ENCODE data around the gene OPN4. TPM values are rescaled to one million over a fixed set of nuclear protein-coding genes. Genes with fewer than 3 reads are reported as not detected.

OPN4 gene
- polyA plus RNA-seq, 12 donors = 0.81 to 2.4 (median 1.2) TPM; not detected in 2

DNA sequence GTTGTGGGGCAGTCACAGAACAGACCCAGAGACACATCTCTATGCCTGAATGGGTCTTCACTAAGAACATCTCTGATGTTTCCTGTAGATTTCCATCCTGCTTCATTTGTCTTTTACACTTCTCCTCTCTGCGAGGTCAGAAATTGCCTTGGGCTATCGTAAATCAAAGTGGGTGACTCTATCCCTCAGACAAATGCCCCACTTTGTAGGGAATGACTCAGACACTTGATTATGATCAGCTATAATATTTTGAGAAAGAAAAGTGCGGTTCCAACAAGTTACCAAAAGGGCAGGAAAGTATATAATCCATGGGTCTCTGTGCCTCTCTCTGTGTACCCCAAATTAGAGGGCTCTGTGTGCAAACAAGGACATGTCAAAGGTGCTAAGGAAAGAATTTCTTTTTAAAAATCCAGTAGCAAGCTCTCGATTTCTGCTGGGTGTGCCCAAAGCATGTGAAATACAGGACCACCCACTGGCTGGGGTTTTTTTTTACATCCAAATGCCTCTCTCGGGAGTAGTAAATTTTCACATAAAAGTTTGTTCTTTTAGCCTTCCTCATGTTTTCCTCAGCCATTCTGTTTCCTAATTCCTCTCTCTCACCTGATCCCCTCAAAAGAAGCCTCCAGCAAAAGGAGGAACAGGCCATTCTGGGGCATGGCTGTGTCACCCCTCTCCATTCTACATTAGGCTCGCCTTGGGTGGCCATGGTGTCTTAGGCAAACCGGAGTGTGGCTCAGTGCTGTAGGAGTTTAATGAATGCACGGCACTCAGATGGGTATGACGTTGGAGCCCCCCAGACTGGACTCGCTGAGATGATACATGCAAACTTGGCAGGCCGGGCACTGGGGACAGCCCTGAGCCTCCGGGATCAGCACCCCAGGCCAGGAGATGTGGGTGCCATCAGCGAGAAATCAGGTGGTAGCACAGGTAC lies 6.3 kb upstream of the OPN4 start:
- DNase-seq = no peak

DNA sequence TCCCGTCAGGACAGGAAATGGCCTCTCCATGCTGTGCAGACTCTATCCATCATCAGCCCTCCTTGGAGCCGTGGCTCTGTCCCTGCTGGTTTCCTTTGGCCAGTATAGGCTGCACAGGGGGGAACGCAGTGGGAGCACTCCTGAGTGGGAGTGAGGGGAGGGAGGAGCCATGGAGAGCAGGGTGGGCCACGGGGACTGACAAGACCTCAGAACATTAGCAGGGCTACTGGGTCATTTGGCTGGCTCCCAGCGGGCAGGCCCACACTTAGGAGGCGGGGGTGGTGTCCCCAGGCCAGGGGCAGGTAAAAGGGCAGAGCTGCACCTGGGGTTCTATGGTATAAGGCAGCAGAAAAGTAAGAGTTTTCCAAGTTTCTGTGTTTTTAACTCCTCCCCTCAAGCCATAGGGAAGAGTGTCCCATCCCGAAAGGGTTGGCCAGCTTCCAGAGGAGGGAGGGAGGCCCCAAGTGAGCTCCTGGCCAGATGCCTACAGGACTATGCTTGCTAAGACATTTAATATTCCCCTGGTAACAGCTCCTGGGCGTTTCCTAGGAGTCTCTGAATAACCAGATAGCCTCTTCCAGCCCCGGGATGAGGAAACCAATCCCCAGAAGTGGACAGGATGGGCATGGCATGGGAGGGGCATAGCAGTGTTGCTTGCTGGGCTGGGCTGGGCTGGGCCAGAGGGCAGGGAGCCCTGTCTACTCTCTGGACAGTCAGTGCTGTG lies 5.5 kb upstream of the OPN4 start:
- peak; percentile 65 for DNase-seq

DNA sequence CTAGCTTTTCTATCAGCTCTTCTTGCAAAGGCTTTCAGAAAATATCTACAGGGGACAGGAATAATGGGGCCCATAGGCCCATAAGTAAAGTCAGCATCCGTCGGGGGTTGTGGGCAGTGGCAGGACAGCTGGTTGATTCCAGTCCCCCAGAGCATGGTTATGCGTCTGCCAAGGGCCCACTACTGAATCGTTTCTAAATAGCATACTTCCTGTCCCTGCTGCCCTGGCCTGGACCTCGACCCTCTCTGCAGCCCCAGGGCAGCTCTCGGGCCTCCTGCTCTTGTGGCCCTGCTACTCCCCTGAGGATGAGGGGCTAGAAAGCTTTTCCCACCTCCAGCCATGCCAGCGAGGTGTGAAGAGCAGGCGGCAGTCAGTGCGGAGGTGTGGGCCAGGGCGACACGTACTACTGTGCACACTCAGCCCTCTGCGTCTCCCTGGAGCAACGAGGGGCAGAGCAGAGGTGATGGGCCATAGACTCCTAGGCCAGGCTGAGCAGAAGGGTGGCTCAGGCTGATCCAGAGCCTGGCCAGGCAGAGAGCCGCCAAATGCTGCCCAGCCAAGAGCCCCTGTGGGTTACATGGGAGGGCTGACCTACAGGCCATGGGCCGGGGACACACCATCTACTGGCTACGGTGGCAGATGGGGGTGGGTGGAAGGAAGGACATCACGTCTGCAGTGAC lies 4.7 kb upstream of the OPN4 start:
- no peak for DNase-seq

DNA sequence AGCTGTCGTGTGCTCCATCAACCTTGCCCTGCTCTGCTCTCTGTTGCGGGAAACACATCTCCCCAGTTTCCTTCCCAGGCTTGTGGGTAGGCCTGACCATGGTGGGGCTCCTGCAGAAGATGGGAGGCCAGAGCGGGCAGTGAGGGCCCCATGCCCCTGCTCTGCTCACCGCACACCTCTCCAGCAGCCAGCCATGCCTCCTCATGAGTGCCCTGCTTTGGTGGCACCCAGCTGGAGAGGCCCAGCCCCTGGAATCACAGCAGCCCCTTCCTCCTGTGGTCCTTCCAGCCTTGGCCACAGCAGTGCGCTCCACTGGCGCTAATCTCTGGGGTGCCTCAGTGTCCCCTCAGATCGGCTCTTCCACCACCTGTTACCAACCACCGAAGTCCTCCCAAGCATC lies 4.2 kb upstream of the OPN4 start:
- DNase-seq = no peak

DNA sequence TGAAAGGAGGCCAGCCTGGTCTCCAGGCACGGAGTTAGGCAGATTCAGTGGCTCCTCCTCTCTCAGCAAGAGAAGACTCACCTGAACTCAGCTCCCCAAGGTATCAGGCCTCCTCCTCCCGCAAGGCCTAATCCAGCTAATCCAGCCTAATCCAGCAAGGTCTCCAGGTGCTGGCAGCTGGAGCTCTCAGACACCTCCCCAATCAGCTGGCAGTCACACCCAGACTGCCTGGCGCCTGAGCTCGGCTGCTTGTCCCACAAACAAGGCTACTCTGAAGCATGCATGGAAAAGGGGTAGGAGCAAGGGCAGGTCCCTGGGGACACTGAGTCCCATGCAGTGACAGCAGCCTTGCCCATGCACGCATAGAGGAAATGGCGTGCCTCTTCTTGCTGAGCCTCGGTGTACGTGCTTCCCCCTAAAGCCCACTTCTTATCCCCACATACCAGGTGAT lies 3.3 kb upstream of the OPN4 start:
- no peak for DNase-seq

DNA sequence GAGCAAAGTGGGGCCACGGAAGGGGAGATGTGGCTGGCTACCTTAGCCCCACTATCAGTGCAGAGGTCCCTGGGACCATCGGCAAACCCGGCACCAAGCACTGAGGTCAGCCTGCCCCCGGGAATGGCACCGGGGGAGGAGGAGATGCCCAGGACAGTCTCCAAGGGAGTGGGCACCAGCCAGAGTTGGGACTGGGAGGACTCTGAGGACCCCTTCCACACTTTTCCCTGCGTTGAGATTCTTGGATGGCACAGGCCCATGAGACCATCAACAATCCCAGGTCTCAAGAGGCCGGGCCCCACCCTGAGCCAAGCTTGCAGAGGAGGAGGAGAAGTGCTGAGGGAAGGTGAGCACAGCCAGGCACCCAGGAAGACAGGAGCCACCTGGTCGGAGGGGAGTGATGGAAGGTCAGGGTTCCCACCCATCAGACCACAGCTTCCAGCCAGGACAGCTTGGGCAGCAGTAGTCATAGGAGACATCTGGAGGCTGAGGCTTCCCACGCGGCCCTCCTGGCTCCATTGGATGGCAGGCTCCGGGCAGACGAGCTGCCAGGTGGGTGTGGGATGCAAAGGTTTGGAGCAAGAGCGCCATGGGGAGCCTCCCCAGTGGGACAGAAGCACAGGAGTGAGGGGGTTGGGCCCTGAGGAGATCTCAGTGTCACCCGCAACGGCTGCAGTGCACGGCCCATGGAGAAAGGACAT lies 2.6 kb upstream of the OPN4 start:
- no peak for DNase-seq

DNA sequence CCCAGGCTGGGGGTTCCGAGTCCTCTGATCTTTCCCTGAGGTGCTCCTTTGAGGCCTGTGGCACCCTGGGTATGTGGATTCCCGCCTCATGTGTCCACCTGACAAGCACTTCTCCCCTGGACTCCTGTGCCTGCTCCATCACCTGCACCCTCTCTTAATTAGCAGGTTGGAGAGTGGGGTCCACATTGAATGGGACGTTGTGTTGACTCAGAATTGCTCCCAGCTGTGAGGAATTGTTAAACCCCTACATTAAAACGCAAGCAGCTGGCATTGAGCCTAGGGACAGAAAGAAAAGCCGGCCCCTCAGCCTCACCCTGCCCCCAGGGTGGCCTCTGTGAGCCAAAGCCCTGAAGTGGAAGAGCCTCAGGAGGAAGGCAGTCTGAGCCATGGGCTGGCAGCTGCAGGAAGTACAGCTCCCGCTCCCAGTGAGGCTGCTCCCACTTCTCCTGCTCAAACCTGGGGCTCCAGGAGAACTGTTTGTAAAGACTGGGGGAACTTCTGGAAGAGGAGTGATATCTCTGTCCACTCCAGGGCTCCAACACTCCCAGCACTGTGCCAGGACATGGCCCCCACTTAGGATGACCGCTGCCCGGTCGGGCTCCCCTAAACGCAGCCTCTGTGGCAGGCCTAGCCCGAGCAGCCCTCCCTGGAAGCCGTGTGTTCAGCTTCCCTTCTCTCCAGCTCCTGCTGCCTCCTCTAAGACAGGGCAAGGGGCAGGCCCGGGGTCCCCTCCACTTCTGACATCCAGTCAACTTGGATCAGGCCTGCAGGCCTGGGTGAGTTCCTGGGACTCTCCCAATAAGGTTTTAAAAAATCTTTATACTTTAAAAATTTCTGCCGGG lies 1.8 kb upstream of the OPN4 start:
- DNase-seq = no peak

DNA sequence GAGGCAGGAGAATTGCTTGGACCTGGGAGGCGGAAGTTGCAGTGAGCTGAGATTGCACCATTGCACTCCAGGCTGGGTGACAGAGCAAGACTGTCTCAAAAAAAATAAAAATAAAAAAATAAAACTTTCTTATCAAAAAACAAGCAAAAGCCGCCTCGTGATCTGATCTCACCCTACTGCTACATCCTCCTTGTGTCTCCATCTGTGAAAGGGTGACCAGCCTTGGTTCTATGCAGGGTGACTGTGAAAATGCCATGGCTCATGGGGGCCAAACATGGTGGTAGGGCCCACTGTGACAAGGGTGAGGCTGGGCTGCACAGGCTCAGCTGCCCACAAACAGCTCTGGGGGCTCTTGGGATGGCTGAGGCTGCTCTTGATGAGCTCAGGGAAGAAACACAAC lies 968 bp upstream of the OPN4 start:
- DNase-seq = no peak

DNA sequence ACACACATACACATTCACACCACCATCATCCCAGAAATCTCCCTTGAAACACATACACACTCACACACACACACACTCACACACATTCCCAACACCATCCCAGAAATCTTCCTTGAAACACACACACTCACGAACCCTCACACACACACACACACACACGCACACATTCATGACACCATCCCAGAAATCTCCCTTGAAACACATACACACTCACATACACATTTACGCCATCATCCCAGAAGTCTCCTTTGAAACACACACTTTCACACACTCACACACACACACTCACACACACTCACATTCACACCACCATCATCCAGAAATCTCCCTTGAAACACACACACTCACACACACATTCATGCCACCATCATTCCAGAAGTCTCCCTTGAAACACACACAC lies 360 bp upstream of the OPN4 start:
- no peak for DNase-seq

DNA sequence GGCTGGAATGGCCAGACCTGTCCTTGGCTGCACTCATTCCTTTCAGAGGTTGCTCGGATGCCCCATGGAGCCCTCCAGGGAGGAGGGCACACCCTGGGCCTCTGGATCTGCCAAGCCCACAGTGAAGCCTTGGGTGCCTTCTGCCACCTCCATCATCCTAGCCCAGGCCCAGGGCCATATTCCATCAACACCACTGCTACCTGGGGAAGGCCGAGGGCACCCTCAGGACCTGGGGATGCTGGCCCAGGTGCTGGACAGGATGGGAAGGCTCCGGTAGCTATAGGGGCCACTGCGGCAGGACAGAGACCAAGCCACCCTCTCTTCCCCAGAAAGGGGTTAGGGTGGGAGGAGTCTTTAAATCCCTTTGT lies 810 bp downstream of the OPN4 start:
- no peak for DNase-seq

DNA sequence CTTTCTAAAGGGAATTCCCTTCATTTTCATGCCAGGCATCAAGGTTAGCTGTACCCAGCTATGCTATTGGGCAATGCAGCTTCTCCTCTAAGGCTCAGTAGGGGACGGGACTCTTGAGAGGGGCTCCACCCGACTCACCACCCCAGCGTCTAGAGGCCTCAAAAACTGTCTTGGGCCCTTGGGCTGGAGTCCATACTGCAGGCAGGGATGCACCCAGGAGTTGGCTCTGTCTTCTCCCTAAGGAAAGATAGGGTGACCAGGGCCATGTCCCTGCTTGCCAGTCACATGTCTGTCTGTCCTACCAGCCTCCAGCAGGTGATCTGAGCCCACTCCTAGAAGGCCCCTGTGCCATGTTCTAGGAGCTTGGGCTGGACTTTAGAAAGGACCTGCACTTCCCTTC lies 1.2 kb downstream of the OPN4 start:
- DNase-seq = no peak

DNA sequence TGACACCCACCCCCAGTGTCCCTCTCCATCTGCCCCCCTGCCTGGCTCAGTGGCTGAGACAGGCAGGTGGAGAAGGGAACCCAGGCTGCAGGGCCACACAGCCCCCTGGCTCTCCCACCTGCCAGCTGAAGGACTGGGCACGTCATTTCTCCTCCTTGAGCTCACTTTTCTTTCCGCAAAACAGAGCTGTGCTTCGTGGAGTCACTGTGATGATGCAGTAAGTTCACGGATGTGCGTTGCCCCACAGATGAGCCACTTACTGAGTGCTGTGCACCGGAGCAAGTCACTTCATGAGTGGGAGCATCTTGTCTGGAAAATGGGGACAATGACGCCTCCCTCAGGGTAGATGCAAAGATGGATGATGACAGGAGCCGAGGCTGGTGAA lies 2.7 kb downstream of the OPN4 start:
- DNase-seq = no peak

DNA sequence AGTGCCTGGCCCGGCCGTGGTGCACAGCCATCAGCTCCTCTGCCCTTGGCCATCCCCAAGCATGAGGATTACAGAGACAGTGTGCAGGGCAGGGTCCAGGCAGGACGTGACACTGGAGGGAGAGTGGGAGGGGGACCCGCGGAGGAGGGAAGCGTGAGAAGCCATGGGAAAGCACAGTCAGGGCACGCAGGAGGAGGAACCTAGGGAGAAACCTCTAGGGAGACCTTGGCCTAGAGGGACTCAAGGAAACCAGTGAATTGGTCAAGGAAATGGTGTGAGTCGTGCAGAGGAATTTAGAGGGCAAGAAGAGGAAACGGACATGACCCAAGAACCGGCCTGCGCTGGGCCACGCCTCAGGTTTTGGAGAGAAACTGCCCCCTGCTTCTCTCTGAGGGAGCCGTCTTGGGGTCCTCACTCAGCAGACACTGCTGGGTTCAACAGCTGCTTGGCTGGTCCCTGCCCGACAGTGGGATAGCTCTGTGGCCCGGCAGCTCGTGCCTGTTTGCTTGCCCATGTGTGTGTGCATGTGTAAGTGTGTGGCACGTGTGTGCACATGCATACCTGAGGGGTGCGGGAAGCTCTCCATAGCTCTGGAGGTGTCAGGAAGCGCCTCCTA lies 3.2 kb downstream of the OPN4 start:
- DNase-seq = no peak

DNA sequence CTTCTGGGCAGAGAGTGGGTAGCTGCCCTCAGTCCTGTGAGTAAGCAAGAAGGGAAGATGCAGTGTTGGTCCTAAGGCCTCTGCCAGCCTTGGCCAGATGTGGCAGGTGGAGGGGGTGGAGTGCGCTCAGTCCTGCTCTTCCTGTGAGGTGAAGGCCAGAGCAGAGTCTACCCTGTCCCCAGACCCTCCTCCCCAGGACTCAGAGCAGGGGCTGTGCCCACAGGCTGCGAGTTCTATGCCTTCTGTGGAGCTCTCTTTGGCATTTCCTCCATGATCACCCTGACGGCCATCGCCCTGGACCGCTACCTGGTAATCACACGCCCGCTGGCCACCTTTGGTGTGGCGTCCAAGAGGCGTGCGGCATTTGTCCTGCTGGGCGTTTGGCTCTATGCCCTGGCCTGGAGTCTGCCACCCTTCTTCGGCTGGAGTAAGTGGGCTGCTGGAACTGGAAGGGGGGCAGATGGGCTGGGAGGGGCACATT lies 4.0 kb downstream of the OPN4 start:
- DNase-seq = no peak

DNA sequence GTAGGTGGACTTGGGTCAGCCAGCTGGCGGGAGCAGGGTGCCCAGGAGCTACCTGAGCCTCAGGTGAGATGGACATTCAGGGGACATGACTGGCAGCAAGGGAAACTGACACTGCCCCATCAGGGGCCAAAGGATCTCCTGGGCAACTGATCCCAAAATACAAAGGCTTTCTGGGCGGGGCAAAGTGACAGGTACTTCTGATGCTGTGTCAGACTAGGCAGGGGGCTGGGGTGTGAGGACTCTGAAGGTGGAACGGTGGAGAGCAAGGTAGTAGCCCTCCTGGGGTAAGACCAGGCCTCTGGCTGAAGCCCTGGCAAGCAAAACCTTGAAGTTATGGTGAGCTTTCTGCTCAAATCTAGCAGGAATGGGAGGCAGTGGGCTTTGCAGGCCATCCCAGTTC lies 4.4 kb downstream of the OPN4 start:
- DNase-seq = no peak

DNA sequence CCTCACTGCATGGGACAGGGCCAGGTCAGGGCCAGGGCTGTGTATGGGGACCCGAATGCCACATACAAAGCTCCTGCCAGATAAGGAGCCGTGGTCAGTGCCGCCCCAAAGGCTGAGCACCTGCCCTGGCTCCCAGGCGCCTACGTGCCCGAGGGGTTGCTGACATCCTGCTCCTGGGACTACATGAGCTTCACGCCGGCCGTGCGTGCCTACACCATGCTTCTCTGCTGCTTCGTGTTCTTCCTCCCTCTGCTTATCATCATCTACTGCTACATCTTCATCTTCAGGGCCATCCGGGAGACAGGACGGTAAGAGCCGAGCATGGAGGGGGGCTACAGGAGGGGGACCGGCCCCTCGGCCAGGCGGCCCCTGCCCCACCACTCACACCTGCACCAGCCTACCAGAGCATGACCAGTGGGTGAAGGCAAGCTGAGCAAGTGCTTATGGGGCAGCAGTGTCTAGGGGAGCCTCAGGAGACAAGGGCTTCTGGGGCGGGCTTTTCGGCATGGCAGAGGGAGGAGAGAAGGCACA lies 4.9 kb downstream of the OPN4 start:
- no peak for DNase-seq

DNA sequence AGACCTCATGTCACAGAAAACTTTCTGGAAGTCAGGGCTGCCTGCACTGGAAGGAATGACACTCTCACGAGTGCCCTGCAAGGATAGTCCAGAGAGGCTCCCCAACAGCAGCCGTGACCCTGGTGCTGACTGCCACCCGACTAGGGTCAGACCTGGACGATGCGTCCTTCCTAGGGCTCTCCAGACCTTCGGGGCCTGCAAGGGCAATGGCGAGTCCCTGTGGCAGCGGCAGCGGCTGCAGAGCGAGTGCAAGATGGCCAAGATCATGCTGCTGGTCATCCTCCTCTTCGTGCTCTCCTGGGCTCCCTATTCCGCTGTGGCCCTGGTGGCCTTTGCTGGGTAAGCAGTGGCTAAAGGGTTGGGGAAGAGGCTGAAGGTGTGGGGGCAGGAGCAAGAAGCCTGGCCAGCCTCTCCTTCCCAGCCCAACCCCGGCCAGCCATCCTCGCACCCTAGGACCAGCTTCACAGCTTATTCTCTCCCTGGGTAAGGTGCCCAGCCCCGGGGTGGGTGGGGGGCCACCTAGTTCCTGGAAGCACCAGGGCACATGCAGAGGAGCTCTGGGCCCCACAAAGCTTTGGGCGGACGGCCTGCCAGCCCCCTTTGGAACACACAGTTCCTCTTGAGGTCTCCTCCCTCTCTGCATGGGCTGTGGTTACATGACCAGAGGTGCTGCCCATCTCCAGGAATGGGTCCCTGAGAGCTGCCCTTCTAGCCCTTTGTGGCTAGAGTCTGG lies 5.5 kb downstream of the OPN4 start:
- DNase-seq = no peak

DNA sequence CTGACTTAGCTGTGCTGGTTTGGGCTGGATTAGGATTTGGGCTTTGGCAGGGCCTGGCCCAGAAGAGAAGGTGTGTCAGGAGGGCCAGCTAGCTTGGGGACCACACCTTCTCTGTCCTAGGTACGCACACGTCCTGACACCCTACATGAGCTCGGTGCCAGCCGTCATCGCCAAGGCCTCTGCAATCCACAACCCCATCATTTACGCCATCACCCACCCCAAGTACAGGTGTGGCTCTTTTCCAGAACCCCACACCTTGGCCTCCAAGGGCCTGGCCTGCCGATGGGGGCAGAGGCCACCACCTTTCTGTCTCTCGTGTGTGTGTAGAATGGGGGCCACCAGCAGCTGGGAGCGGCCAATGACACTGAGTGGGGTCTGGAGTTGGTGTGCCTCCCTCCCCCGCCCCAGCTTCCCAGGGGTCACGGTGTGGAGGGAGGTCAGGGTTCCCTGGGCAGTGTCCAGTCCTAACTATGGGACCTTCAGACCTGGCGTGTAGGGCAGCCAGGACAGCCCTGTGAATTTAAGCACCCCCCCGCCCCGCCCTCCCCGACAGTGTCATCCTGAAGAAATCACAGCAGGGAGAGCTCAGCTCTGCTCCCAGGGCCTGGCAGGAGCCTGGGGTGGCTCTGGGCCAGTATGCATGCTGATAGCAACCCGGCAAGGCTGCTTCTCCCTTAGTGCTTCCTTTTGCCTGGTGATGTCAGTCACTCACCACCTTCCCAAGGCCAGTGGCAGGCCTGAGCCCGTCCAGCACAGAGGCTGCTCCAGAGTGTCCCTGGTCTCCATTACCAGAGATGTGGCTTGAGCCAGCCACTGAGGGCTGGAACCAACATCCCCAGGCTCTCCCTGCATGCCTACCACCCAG lies 7.0 kb downstream of the OPN4 start:
- no peak for DNase-seq
